IMR-90 (cell line): ENCODE data around the gene ADCY1. TPM values are rescaled to one million over a fixed set of nuclear protein-coding genes. Genes with fewer than 3 reads are reported as not detected.

ENCODE experiments used
- ATAC-seq: fragments of 200-7000 bp; cut with Tn5 transposase; 2 replicates; pipeline ENCODE4 v1.9.1; 2020; ENCODE audit warnings: low read depth, mild to moderate bottlenecking, moderate library complexity
- BruUV-seq: library from RNA; stranded (reverse); fragments of 400-500 nt; replicated peaks from 2 replicates; lab custom pipeline; 2021; lab: Mats Ljungman, UMichigan
- CTCF ChIA-PET: fragments of 300-600 bp; formaldehyde crosslinking; extraction: SDS; loops from one replicate; lab custom pipeline; 2021; ENCODE audit warnings: antibody characterized with exemption; lab: Yijun Ruan, JAX
- POLR2A ChIA-PET: fragments of 300-600 bp; sonication (Branson Sonifier 250); formaldehyde crosslinking; loops from one replicate; lab custom pipeline; 2022; ENCODE audit warnings: antibody characterized with exemption; ENCODE audit not compliant: unreplicated experiment; lab: Charles Lee
- DNase-seq: peaks from one replicate; pipeline ENCODE4 v3.0.0; 2013
- H2AFZ ChIP-seq: replicated peaks from 2 replicates; pipeline ENCODE3; 2013; ENCODE audit warnings: low read length, mild to moderate bottlenecking; ENCODE audit not compliant: poor library complexity
- H2AK5ac ChIP-seq: 2 replicates; pipeline ENCODE4 v1.6.1; 2013; ENCODE audit warnings: low read depth, low read length, inconsistent platforms
- H2AK9ac ChIP-seq: replicated peaks from 2 replicates; pipeline ENCODE3; 2013; ENCODE audit warnings: mild to moderate bottlenecking, low read depth, low read length, moderate library complexity; ENCODE audit not compliant: poor library complexity
- H2BK120ac ChIP-seq: 2 replicates; pipeline ENCODE4 v1.6.1; 2013; ENCODE audit warnings: low read depth, low read length, inconsistent platforms
- H2BK15ac ChIP-seq: 3 replicates; pipeline ENCODE4 v1.6.1; 2013; ENCODE audit warnings: low read depth, low read length, inconsistent platforms
- H2BK20ac ChIP-seq: 2 replicates; pipeline ENCODE4 v1.6.1; 2013; ENCODE audit warnings: low read depth, mild to moderate bottlenecking, inconsistent platforms, low read length, moderate library complexity
- H2BK5ac ChIP-seq: 2 replicates; pipeline ENCODE4 v1.6.1; 2013; ENCODE audit warnings: mild to moderate bottlenecking, low read depth, low read length, inconsistent platforms; ENCODE audit not compliant: poor library complexity, severe bottlenecking
- H3K14ac ChIP-seq: replicated peaks from 2 replicates; pipeline ENCODE4 v1.6.1; 2013; ENCODE audit warnings: low read depth, low read length, inconsistent platforms
- H3K18ac ChIP-seq: 2 replicates; pipeline ENCODE4 v1.6.1; 2013; ENCODE audit warnings: low read depth, low read length, control low read depth
- H3K23ac ChIP-seq: 2 replicates; pipeline ENCODE4 v1.6.1; 2013; ENCODE audit warnings: low read depth, low read length, inconsistent platforms
- H3K27ac ChIP-seq: 2 replicates; pipeline ENCODE4 v1.5.1; 2013; ENCODE audit warnings: mild to moderate bottlenecking, control low read depth, low read length; ENCODE audit not compliant: insufficient read depth
- H3K27me3 ChIP-seq: 2 replicates; pipeline ENCODE4 v1.6.1; 2013; ENCODE audit warnings: low read length; ENCODE audit not compliant: control insufficient read depth, insufficient read depth
- H3K36me3 ChIP-seq: 2 replicates; pipeline ENCODE4 v1.6.1; 2013; ENCODE audit warnings: low read length, mixed read lengths; ENCODE audit not compliant: control insufficient read depth, insufficient read depth
- H3K4ac ChIP-seq: 2 replicates; pipeline ENCODE4 v1.6.1; 2013; ENCODE audit warnings: low read depth, low read length, inconsistent platforms
- H3K4me1 ChIP-seq: 2 replicates; pipeline ENCODE4 v1.6.1; 2013; ENCODE audit warnings: low read length, mixed read lengths; ENCODE audit not compliant: control insufficient read depth, insufficient read depth
- H3K4me2 ChIP-seq: 2 replicates; pipeline ENCODE4 v1.6.1; 2013; ENCODE audit warnings: low read depth, mild to moderate bottlenecking, control low read depth, low read length, moderate library complexity
- H3K4me3 ChIP-seq: 2 replicates; pipeline ENCODE4 v1.5.1; 2013; ENCODE audit warnings: low read depth, mild to moderate bottlenecking, control low read depth, low read length, moderate library complexity; ENCODE audit not compliant: insufficient read depth
- H3K56ac ChIP-seq: 2 replicates; pipeline ENCODE4 v1.6.1; 2013; ENCODE audit warnings: low read length, inconsistent platforms; ENCODE audit not compliant: insufficient read depth; ENCODE audit errors: extremely low read depth
- H3K79me1 ChIP-seq, 2 experiments: 2 replicates each; pipeline ENCODE4 v1.6.1; 2013; ENCODE audit warnings: low read length in 2 of 2, inconsistent platforms in 1 of 2, low read depth in 1 of 2
- H3K9ac ChIP-seq: 2 replicates; pipeline ENCODE4 v1.6.1; 2013; ENCODE audit warnings: low read depth, low read length, control low read depth
- H3K9me1 ChIP-seq: 2 replicates; pipeline ENCODE4 v1.6.1; 2013; ENCODE audit warnings: low read length, inconsistent platforms; ENCODE audit not compliant: insufficient read depth
- H3K9me3 ChIP-seq: 2 replicates; pipeline ENCODE4 v1.6.1; 2013; ENCODE audit warnings: low read length; ENCODE audit not compliant: control insufficient read depth, insufficient read depth
- H4K20me1 ChIP-seq: 2 replicates; pipeline ENCODE4 v1.6.1; 2013; ENCODE audit warnings: low read length, inconsistent platforms; ENCODE audit not compliant: insufficient read depth
- H4K5ac ChIP-seq: 2 replicates; pipeline ENCODE4 v1.6.1; 2013; ENCODE audit warnings: mild to moderate bottlenecking, low read depth, low read length, control low read depth
- H4K8ac ChIP-seq, 2 experiments: 2 replicates each; pipeline ENCODE4 v1.6.1; 2013; ENCODE audit warnings: low read depth in 2 of 2, low read length in 2 of 2, control low read depth in 1 of 2, inconsistent platforms in 1 of 2
- H4K91ac ChIP-seq: 2 replicates; pipeline ENCODE4 v1.6.1; 2013; ENCODE audit warnings: low read depth, low read length, inconsistent platforms; ENCODE audit not compliant: insufficient read depth
- BHLHE40 ChIP-seq: fragments of 150-350 bp; IDR thresholded peaks from 2 replicates; pipeline ENCODE4 v1.6.1; 2016; ENCODE audit warnings: mild to moderate bottlenecking, low read depth, low read length
- CEBPB ChIP-seq: IDR thresholded peaks from 2 replicates; pipeline ENCODE4 v1.6.1; 2012; ENCODE audit warnings: low read depth, low read length, improper control_type of control experiment
- CHD1 ChIP-seq: IDR thresholded peaks from 2 replicates; pipeline ENCODE4 v1.6.1; 2012; ENCODE audit warnings: low read depth, low read length, improper control_type of control experiment
- FOS ChIP-seq: fragments of 150-350 bp; IDR thresholded peaks from 2 replicates; pipeline ENCODE4 v1.6.1; 2016; ENCODE audit warnings: low read depth, low read length
- MAFK ChIP-seq: IDR thresholded peaks from 2 replicates; pipeline ENCODE4 v1.6.1; 2012; ENCODE audit warnings: low read depth, low read length, improper control_type of control experiment
- MXI1 ChIP-seq: IDR thresholded peaks from 2 replicates; pipeline ENCODE4 v1.6.1; 2012; ENCODE audit warnings: low read depth, mild to moderate bottlenecking, low read length, moderate library complexity, borderline replicate concordance
- NFE2L2 ChIP-seq: fragments of 150-350 bp; IDR thresholded peaks from 2 replicates; pipeline ENCODE4 v1.6.1; 2016; ENCODE audit warnings: low read depth, mild to moderate bottlenecking, low read length
- RAD21 ChIP-seq: IDR thresholded peaks from 2 replicates; pipeline ENCODE4 v1.6.1; 2012; ENCODE audit warnings: low read length, improper control_type of control experiment
- RFX5 ChIP-seq: IDR thresholded peaks from 2 replicates; pipeline ENCODE4 v1.8.0; 2012; ENCODE audit warnings: low read depth, mild to moderate bottlenecking, low read length, moderate library complexity
- SMC3 ChIP-seq: fragments of 150-350 bp; IDR thresholded peaks from 2 replicates; pipeline ENCODE4 v1.6.1; 2016; ENCODE audit warnings: low read depth, mild to moderate bottlenecking, antibody characterized with exemption, low read length, moderate library complexity
- WGBS, 2 experiments: methylation state at CpG; one replicate each; pipeline versions ENCODE4 v1.1.5 to v1.1.7; 2013; ENCODE audit warnings: missing lambda C conversion rate in 2 of 2; ENCODE audit not compliant: insufficient read length in 1 of 2; ENCODE audit errors: extremely low coverage in 2 of 2; 5-methylcytosine and 5-hydroxymethylcytosine counted together
- dilution Hi-C: fragments of 300-500 bp; cut with HindIII; formaldehyde crosslinking; loops from one replicate; pipeline ENCODE4 v1.14.3; 2018; ENCODE audit warnings: low sequenced_read_pairs; ENCODE audit not compliant: unreplicated experiment
- in situ Hi-C: fragments of 300-500 bp; cut with MboI; formaldehyde crosslinking; loops from 3 replicates; pipeline ENCODE4 v1.14.3; 2019; ENCODE audit warnings: low sequenced_read_pairs, inconsistent platforms, mixed read lengths
- intact Hi-C: fragments of 100-400 bp; cut with micrococcal nuclease; formaldehyde crosslinking; loops from 2 replicates; pipeline ENCODE4 v1.10.0; 2022
- polyA plus RNA-seq, 3 experiments: library from polyadenylated mRNA; depleted of rRNA; stranded (reverse); fragments of >200 nt; gene quantifications; 2 replicates each; pipeline ENCODE4 v1.2.3, GENCODE V29; 2012; ENCODE audit warnings: low replicate concordance in 1 of 3
- total RNA-seq: library from RNA; depleted of rRNA; stranded (reverse); fragments of >200 nt; gene quantifications from 2 replicates; pipeline ENCODE4 v1.2.3, GENCODE V29; 2012
- TF ChIP-seq, protein P1 (sequence below): fragments of 150-350 bp; IDR thresholded peaks from 2 replicates; pipeline ENCODE4 v1.6.1; 2017; ENCODE audit warnings: mild to moderate bottlenecking, antibody characterized with exemption, low read length, low read depth
- TF ChIP-seq, protein P2 (sequence below): conservative IDR thresholded peaks from 2 replicates; pipeline ENCODE4 v1.5.1; 2012; ENCODE audit warnings: mild to moderate bottlenecking, low read depth, low read length, improper control_type of control experiment
- TF ChIP-seq, protein P3 (sequence below): fragments of 150-350 bp; IDR thresholded peaks from 2 replicates; pipeline ENCODE4 v1.6.1; 2016; ENCODE audit warnings: low read depth, mild to moderate bottlenecking, low read length, moderate library complexity, borderline replicate concordance

The ADCY1 gene
- total and polyA plus RNA-seq, 2 of the 4 experiments (the other 2 are of a cell fraction): 0.18 to 0.24 TPM

DNA sequence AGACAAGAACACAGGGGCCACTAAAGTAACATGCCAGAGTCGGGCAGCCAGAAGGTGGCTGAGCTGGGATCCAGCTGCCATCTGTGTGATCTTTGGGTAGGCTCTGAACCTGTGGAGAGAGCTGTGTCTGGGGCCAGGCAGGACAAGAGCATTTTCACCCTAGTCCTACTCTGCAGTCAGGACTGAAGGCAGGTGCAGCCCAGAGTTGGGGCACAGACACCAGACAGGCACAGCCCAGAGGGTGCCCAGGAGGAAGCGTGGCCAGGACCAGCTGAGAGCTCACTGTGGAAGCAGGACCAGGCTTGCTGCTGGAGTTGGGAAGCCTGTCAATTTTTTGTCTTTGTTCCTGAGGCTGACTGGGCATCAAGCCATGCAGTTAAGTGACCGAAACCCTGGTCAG lies 113.6 kb downstream of the ADCY1 start:
- Histone ChIP-seq H3K56ac (no peak overlapping the region), H3K18ac (no peak overlapping the region), H4K20me1 (no peaks in the 10 kb centered on the region), H3K9me1 (peaks cover 10% of the 10 kb centered on the region; the same call in 1 of the 2 replicates), H3K27me3 (no peaks in the 10 kb centered on the region; the same call in 1 of the 2 replicates), H2BK120ac (no peak overlapping the region), H4K5ac (no peak overlapping the region), H3K4me3 (no peak overlapping the region), H4K8ac (no peak overlapping the region), H2BK5ac (no peak overlapping the region), H3K36me3 (no peaks in the 10 kb centered on the region), H3K9me3 (no peaks in the 10 kb centered on the region), H3K9ac (no peak overlapping the region), H3K4me2 (no peak overlapping the region), H3K4me1 (peaks cover 11% of the 10 kb centered on the region), H2BK20ac (0 out of 2 replicates have a peak overlapping the region, but pooled peaks have one; percentile 26), H2AK5ac (peak overlapping the region; percentile 29), H4K91ac (no peak overlapping the region; the same call in 1 of the 2 replicates), H3K23ac (no peak overlapping the region), H2AFZ (no peak overlapping the region), H3K14ac (no peak overlapping the region), H2AK9ac (no peak overlapping the region), H3K79me1 (no peaks in the 10 kb centered on the region), H2BK15ac (no peak overlapping the region), H3K4ac (no peak overlapping the region), H3K27ac (no peak overlapping the region)
- ATAC-seq (no peak), DNase-seq (no peak)
- intact Hi-C loops (no loop called here), dilution Hi-C loops (no loop called here), in situ Hi-C loops (no loop called here)
- no TSS peak for BruUV-seq
- TF ChIP-seq NFE2L2 (no peak), FOS (no peak), RAD21 (no peak), MXI1 (no peak), SMC3 (no peak), RFX5 (no peak), CHD1 (no peak), MAFK (no peak), BHLHE40 (no peak), CEBPB (no peak)
- TF ChIP-seq, protein P1, sequence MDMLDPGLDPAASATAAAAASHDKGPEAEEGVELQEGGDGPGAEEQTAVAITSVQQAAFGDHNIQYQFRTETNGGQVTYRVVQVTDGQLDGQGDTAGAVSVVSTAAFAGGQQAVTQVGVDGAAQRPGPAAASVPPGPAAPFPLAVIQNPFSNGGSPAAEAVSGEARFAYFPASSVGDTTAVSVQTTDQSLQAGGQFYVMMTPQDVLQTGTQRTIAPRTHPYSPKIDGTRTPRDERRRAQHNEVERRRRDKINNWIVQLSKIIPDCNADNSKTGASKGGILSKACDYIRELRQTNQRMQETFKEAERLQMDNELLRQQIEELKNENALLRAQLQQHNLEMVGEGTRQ: no peak
- TF ChIP-seq, protein P2, sequence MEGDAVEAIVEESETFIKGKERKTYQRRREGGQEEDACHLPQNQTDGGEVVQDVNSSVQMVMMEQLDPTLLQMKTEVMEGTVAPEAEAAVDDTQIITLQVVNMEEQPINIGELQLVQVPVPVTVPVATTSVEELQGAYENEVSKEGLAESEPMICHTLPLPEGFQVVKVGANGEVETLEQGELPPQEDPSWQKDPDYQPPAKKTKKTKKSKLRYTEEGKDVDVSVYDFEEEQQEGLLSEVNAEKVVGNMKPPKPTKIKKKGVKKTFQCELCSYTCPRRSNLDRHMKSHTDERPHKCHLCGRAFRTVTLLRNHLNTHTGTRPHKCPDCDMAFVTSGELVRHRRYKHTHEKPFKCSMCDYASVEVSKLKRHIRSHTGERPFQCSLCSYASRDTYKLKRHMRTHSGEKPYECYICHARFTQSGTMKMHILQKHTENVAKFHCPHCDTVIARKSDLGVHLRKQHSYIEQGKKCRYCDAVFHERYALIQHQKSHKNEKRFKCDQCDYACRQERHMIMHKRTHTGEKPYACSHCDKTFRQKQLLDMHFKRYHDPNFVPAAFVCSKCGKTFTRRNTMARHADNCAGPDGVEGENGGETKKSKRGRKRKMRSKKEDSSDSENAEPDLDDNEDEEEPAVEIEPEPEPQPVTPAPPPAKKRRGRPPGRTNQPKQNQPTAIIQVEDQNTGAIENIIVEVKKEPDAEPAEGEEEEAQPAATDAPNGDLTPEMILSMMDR: no peak
- TF ChIP-seq, protein P3, sequence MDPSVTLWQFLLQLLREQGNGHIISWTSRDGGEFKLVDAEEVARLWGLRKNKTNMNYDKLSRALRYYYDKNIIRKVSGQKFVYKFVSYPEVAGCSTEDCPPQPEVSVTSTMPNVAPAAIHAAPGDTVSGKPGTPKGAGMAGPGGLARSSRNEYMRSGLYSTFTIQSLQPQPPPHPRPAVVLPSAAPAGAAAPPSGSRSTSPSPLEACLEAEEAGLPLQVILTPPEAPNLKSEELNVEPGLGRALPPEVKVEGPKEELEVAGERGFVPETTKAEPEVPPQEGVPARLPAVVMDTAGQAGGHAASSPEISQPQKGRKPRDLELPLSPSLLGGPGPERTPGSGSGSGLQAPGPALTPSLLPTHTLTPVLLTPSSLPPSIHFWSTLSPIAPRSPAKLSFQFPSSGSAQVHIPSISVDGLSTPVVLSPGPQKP: no peak
- WGBS, 2 experiments: 92% methylated on average over 2 of the region's 3 CpGs; no CpG with 5 or more reads in 1 of the 2 experiments
- ChIA-PET CTCF (no interaction called here), POLR2A (no interaction called here)
